Transverse colon (tissue), 4 donors: ENCODE measurements around the gene DNAJC22. TPM values are rescaled to one million over a fixed set of nuclear protein-coding genes. Genes with fewer than 3 reads are reported as not detected.
A peak's percentile ranks its signal among the peaks of the same experiment; 100 is the strongest.

Experiments
- DNase-seq: peaks from one replicate; pipeline ENCODE4 v3.0.0-alpha.2; 2019
- H3K27ac ChIP-seq, 4 donors: fragments of 200-600 bp; sonication (generic); 2 replicates each; pipeline ENCODE4 v1.5.1; 2016 to 2018; ENCODE audit warnings: inconsistent platforms in 4 of 4
- H3K27me3 ChIP-seq: fragments of 200-600 bp; sonication (generic); 2 replicates; pipeline ENCODE4 v1.5.1; 2017; ENCODE audit warnings: inconsistent platforms
- H3K36me3 ChIP-seq, 4 donors: fragments of 200-600 bp; sonication (generic); 2 replicates each; pipeline ENCODE4 v1.5.1; 2017 to 2019; ENCODE audit warnings: inconsistent platforms in 4 of 4
- H3K4me1 ChIP-seq, 4 donors: fragments of 200-600 bp; sonication (generic); 2 replicates each; pipeline ENCODE4 v1.5.1; 2017 to 2020; ENCODE audit warnings: inconsistent platforms in 4 of 4
- H3K4me3 ChIP-seq, 4 donors: fragments of 200-600 bp; sonication (generic); 1 replicate in 1 of 4; 2 replicates in 3 of 4; pipeline versions ENCODE4 v1.5.1 to v1.6.1; 2017 to 2019; ENCODE audit warnings: inconsistent platforms in 4 of 4
- H3K9me3 ChIP-seq, 2 donors: fragments of 200-600 bp; sonication (generic); 2 replicates each; pipeline ENCODE4 v1.5.1; 2017 to 2019; ENCODE audit warnings: inconsistent platforms in 2 of 2
- CTCF ChIP-seq, 5 experiments: fragments of 200-600 bp in 3 of 5; fragments of 450-650 bp in 2 of 5; sonication (generic) in 3 of 5; IDR thresholded peaks; 1 replicate in 2 of 5; 2 replicates in 3 of 5; pipeline ENCODE4 v1.5.1; 2016 to 2017; ENCODE audit warnings: antibody characterized with exemption in 5 of 5, inconsistent platforms in 3 of 5, mild to moderate bottlenecking in 2 of 5, moderate library complexity in 1 of 5
- EP300 ChIP-seq: sonication (generic); formaldehyde crosslinking; IDR thresholded peaks from one replicate; pipeline ENCODE4 v1.6.1; 2017; ENCODE audit warnings: antibody characterized with exemption, low read depth
- POLR2A ChIP-seq: fragments of 450-650 bp; IDR thresholded peaks from one replicate; pipeline ENCODE4 v1.6.1; 2016; ENCODE audit warnings: antibody characterized with exemption, mild to moderate bottlenecking, moderate library complexity
- POLR2AphosphoS5 ChIP-seq, 3 donors: sonication (generic); formaldehyde crosslinking; IDR thresholded peaks; one replicate each; pipeline ENCODE4 v1.6.1; 2016; ENCODE audit warnings: antibody characterized with exemption in 3 of 3
- WGBS, 2 donors: methylation state at CpG; one replicate each; pipeline ENCODE4 v1.1.5; 2018; ENCODE audit warnings: low coverage in 1 of 2; 5-methylcytosine and 5-hydroxymethylcytosine counted together
- in situ Hi-C, 4 donors: fragments of 200-750 bp; cut with MboI; loops; one replicate each; pipeline versions ENCODE4 v1.15.0 to v1.15.1; 2017; ENCODE audit warnings: low sequenced_read_pairs in 3 of 4, low pct_ligation_motif_present in 1 of 4, low pct_unique_long_range_greater_than_20kb in 1 of 4
- intact Hi-C: fragments of 100-400 bp; cut with DNase I; formaldehyde crosslinking; loops from one replicate; pipeline ENCODE4 v1.15.1; 2023; ENCODE audit warnings: low total_unique reads
- total RNA-seq, 4 donors: library from RNA; depleted of rRNA; stranded (reverse); fragments of >200 nt; gene quantifications; one replicate each; pipeline ENCODE4 v1.1.0, GENCODE V29; 2016

DNAJC22 gene
- total RNA-seq, 4 donors from 2014 or later = 25.4 to 43.8 (median 39.2) TPM

GRCh38 chr12:49355913-49356312 is 9.2 kb downstream of the DNAJC22 start:
- peaks cover 0 to 17% (median 0%) of the 10 kb centered on the region in 4 donors for H3K4me1 ChIP-seq
- WGBS, 2 donors = 93% methylated on average over 10 of the region's 10 CpGs
- TF ChIP-seq EP300 = no peak
- no peak for TF ChIP-seq CTCF (IDR thresholded peaks at IDR 0.05)
- no peak for TF ChIP-seq POLR2A
- no peak for TF ChIP-seq POLR2AphosphoS5 (IDR thresholded peaks at IDR 0.05)
- no peak for DNase-seq
- peaks cover 15% of the 10 kb centered on the region for H3K27me3 ChIP-seq
- in situ Hi-C loops = no loop called here
- H3K4me3 ChIP-seq = no peak overlapping the region
- intact Hi-C loops = loop anchor here (5.0 kb wide), 1 partner anchor 151 kb away; no protein-coding TSS in a partner anchor
- H3K9me3 ChIP-seq = no peaks in the 10 kb centered on the region
- no peak overlapping the region for H3K27ac ChIP-seq
- H3K36me3 ChIP-seq = no peaks in the 10 kb centered on the region

- WGBS, 2 donors = 13 to 19% methylated on average over 3 of the region's 3 CpGs
- H3K27me3 ChIP-seq = peaks cover 6% of the 10 kb centered on the region
- H3K27ac ChIP-seq = no peak overlapping the region
- DNase-seq = no peak
- H3K9me3 ChIP-seq = no peaks in the 10 kb centered on the region
- peaks cover 0 to 17% (median 0%) of the 10 kb centered on the region in 4 donors for H3K4me1 ChIP-seq
- in situ Hi-C loops = no loop called here
- no peaks in the 10 kb centered on the region for H3K36me3 ChIP-seq
- no peak for TF ChIP-seq EP300
- TF ChIP-seq CTCF (IDR thresholded peaks at IDR 0.05) = peak; percentile 32 to 48 (median 37)
- TF ChIP-seq POLR2A = no peak
- TF ChIP-seq POLR2AphosphoS5 (IDR thresholded peaks at IDR 0.05) = no peak
- H3K4me3 ChIP-seq = no peak overlapping the region
- intact Hi-C loops = loop anchor here (5.0 kb wide), 1 partner anchor 150 kb away; no protein-coding TSS in a partner anchor
Measured at GRCh38 chr12:49357103-49357678, 10.5 kb downstream of the DNAJC22 start.

- Histone ChIP-seq H3K4me1 (peaks cover 0 to 17% (median 0%) of the 10 kb centered on the region in 4 donors), H3K36me3 (no peaks in the 10 kb centered on the region), H3K27ac (no peak overlapping the region), H3K4me3 (no peak overlapping the region), H3K27me3 (peaks cover 2% of the 10 kb centered on the region), H3K9me3 (no peaks in the 10 kb centered on the region)
- in situ Hi-C loops = no loop called here
- intact Hi-C loops = loop anchor here (5.0 kb wide), 1 partner anchor 149 kb away; no protein-coding TSS in a partner anchor
- WGBS, 2 donors = 14 to 18% methylated on average over 4 to 7 of the region's 7 CpGs
- DNase-seq = peak; percentile 56
- TF ChIP-seq POLR2AphosphoS5 (IDR thresholded peaks at IDR 0.05) (no peak), CTCF (IDR thresholded peaks at IDR 0.05) (peak; percentile 69 to 83 (median 73))
Measured at GRCh38 chr12:49358483-49359141, 11.9 kb downstream of the DNAJC22 start.

GRCh38 chr12:49359671-49360070 is 13.0 kb downstream of the DNAJC22 start:
- no peak for DNase-seq
- WGBS, 2 donors = 83 to 90% methylated on average over 2 to 7 of the region's 7 CpGs
- TF ChIP-seq CTCF (IDR thresholded peaks at IDR 0.05) (no peak), POLR2A (no peak), EP300 (no peak), POLR2AphosphoS5 (IDR thresholded peaks at IDR 0.05) (no peak)
- Histone ChIP-seq H3K4me3 (no peak overlapping the region), H3K9me3 (no peaks in the 10 kb centered on the region), H3K4me1 (peaks cover 0 to 17% (median 0%) of the 10 kb centered on the region in 4 donors), H3K27ac (no peak overlapping the region), H3K36me3 (no peaks in the 10 kb centered on the region), H3K27me3 (no peaks in the 10 kb centered on the region)
- in situ Hi-C loops = loop anchor here in 2 of 4 donors (5.0 kb wide), 1 partner anchor 158 kb away; no protein-coding TSS in a partner anchor
- intact Hi-C loops = loop anchor here (5.0 kb wide), 1 partner anchor 148 kb away; no protein-coding TSS in a partner anchor
